Osteoblast (primary cell): ENCODE results near the gene RNGTT. TPM values are rescaled to one million over a fixed set of nuclear protein-coding genes. Genes with fewer than 3 reads are reported as not detected.
"Not testable (repeated sequence)": the region's sequence is repeated elsewhere in the genome, so short reads cannot be mapped to it uniquely, and the experiment has no call there.

Source experiments
- DNase-seq: peaks from one replicate; pipeline ENCODE4 v3.0.0; 2011; ENCODE audit warnings: low spot score, mixed read lengths; ENCODE audit not compliant: insufficient read length; ENCODE audit errors: missing footprints
- H2AFZ ChIP-seq: 2 replicates; pipeline ENCODE4 v1.6.0; 2011; ENCODE audit warnings: mild to moderate bottlenecking, low read length
- H3K27ac ChIP-seq: 2 replicates; pipeline ENCODE4 v1.5.1; 2011; ENCODE audit warnings: mild to moderate bottlenecking, low read depth, low read length, moderate library complexity
- H3K27me3 ChIP-seq: 2 replicates; pipeline ENCODE4 v1.6.0; 2012; ENCODE audit warnings: mild to moderate bottlenecking, control low read depth, inconsistent platforms, low read length, moderate library complexity; ENCODE audit not compliant: insufficient read depth
- H3K36me3 ChIP-seq: 2 replicates; pipeline ENCODE4 v1.5.1; 2011; ENCODE audit warnings: mild to moderate bottlenecking, low read length, control low read depth, moderate library complexity; ENCODE audit not compliant: insufficient read depth
- H3K4me1 ChIP-seq: 2 replicates; pipeline ENCODE4 v1.5.1; 2011; ENCODE audit warnings: mild to moderate bottlenecking, low read length, control low read depth, moderate library complexity; ENCODE audit not compliant: insufficient read depth
- H3K4me2 ChIP-seq: 2 replicates; pipeline ENCODE4 v1.6.0; 2011; ENCODE audit warnings: mild to moderate bottlenecking, low read length; ENCODE audit not compliant: insufficient read depth
- H3K4me3 ChIP-seq: fragments of 200-600 bp; sonication (generic); 3 replicates; pipeline ENCODE4 v1.5.1; 2012; ENCODE audit warnings: mild to moderate bottlenecking, low read length, inconsistent platforms; ENCODE audit not compliant: insufficient read depth
- H3K79me2 ChIP-seq: 2 replicates; pipeline ENCODE4 v1.6.0; 2012; ENCODE audit warnings: mild to moderate bottlenecking, low read length, control low read depth, inconsistent platforms; ENCODE audit not compliant: insufficient read depth
- H3K9me3 ChIP-seq: 2 replicates; pipeline ENCODE4 v1.5.1; 2011; ENCODE audit warnings: low read depth, low read length, control low read depth
- H4K20me1 ChIP-seq: 2 replicates; pipeline ENCODE4 v1.6.0; 2012; ENCODE audit warnings: mild to moderate bottlenecking, low read length, control low read depth; ENCODE audit not compliant: insufficient read depth
- CTCF ChIP-seq: IDR thresholded peaks from 2 replicates; pipeline ENCODE4 v1.5.1; 2011; ENCODE audit warnings: mild to moderate bottlenecking, low read depth, low read length, moderate library complexity; ENCODE audit errors: extremely low read depth
- total RNA-seq: library from RNA; depleted of rRNA; stranded (reverse); fragments of >200 nt; gene quantifications from 2 replicates; pipeline ENCODE4 v1.2.3, GENCODE V29; 2012

RNGTT gene
- total RNA-seq, 1 donor, result 19.2 TPM

- H3K27ac ChIP-seq, result no peak overlapping the region
- H3K4me3 ChIP-seq, result no peak overlapping the region
- peaks cover 16% of the 10 kb centered on the region for H4K20me1 ChIP-seq
- no peak for DNase-seq
- H3K27me3 ChIP-seq, result no peaks in the 10 kb centered on the region
- no peaks in the 10 kb centered on the region for H3K36me3 ChIP-seq
- H2AFZ ChIP-seq, result no peak overlapping the region
- no peaks in the 10 kb centered on the region for H3K4me1 ChIP-seq
- peaks cover 64% of the 10 kb centered on the region for H3K79me2 ChIP-seq
- TF ChIP-seq CTCF, result no peak
- no peak overlapping the region for H3K4me2 ChIP-seq
- H3K9me3 ChIP-seq, result no peaks in the 10 kb centered on the region
Measured at GRCh38 chr6:88953550-88954386, 9.7 kb downstream of the RNGTT start.

GRCh38 chr6:88952065-88952704, 11.2 kb downstream of the RNGTT start:
- H3K4me3 ChIP-seq, result no peak overlapping the region
- peaks cover 15% of the 10 kb centered on the region for H4K20me1 ChIP-seq
- no peaks in the 10 kb centered on the region for H3K27me3 ChIP-seq
- no peak overlapping the region for H3K27ac ChIP-seq
- H3K79me2 ChIP-seq, result peaks cover 48% of the 10 kb centered on the region
- H3K36me3 ChIP-seq, result no peaks in the 10 kb centered on the region
- H3K9me3 ChIP-seq, result no peaks in the 10 kb centered on the region
- no peak overlapping the region for H2AFZ ChIP-seq
- DNase-seq, result no peak
- TF ChIP-seq CTCF, result no peak
- H3K4me1 ChIP-seq, result no peaks in the 10 kb centered on the region
- H3K4me2 ChIP-seq, result no peak overlapping the region

GRCh38 chr6:88945415-88946008, 17.9 kb downstream of the RNGTT start:
- Histone ChIP-seq H3K4me1 (no peaks in the 10 kb centered on the region), H3K27ac (no peak overlapping the region), H3K79me2 (peaks cover 27% of the 10 kb centered on the region), H3K9me3 (no peaks in the 10 kb centered on the region), H2AFZ (no peak overlapping the region), H3K36me3 (no peaks in the 10 kb centered on the region), H3K4me2 (no peak overlapping the region), H4K20me1 (peaks cover 8% of the 10 kb centered on the region), H3K4me3 (no peak overlapping the region), H3K27me3 (no peaks in the 10 kb centered on the region)
- no peak for TF ChIP-seq CTCF
- peak; percentile 56 for DNase-seq

- H3K4me3 ChIP-seq, result no peak overlapping the region
- H3K4me2 ChIP-seq, result no peak overlapping the region
- H3K9me3 ChIP-seq, result no peaks in the 10 kb centered on the region
- DNase-seq, result no peak
- no peak overlapping the region for H2AFZ ChIP-seq
- no peaks in the 10 kb centered on the region for H3K4me1 ChIP-seq
- no peak for TF ChIP-seq CTCF
- H3K36me3 ChIP-seq, result no peaks in the 10 kb centered on the region
- H3K27me3 ChIP-seq, result no peaks in the 10 kb centered on the region
- no peaks in the 10 kb centered on the region for H4K20me1 ChIP-seq
- H3K79me2 ChIP-seq, result no peaks in the 10 kb centered on the region
- no peak overlapping the region for H3K27ac ChIP-seq
Measured at GRCh38 chr6:88933521-88933920, 29.9 kb downstream of the RNGTT start.

GRCh38 chr6:88932019-88932418, 31.4 kb downstream of the RNGTT start:
- not testable (repeated sequence) for H3K79me2 ChIP-seq, H3K36me3 ChIP-seq, DNase-seq, H3K27ac ChIP-seq, H3K4me3 ChIP-seq, H4K20me1 ChIP-seq, H3K9me3 ChIP-seq, H2AFZ ChIP-seq, H3K27me3 ChIP-seq, H3K4me2 ChIP-seq, H3K4me1 ChIP-seq
